ENCODE results near the gene RPL15. TPM values are rescaled to one million over a fixed set of nuclear protein-coding genes. Genes with fewer than 3 reads are reported as not detected.
A peak's percentile ranks its signal among the peaks of the same experiment; 100 is the strongest.

The RPL15 gene
- total and polyA plus RNA-seq, 2 of the 8 experiments (the other 6 are each of a cell fraction or from before 2014, with no cell fraction given) = 2,819 to 6,473 TPM

- H3K27ac ChIP-seq (ENCODE audit: low read depth, low read length) = no peak overlapping the region
- POLR2A ChIA-PET (ENCODE audit: partially characterized antibody) = interaction anchor here (0.8 to 11.5 kb wide), 5 partner anchors 12 to 115 kb away, joined by 3 to 363 read pairs (median 5); partner anchors contain the start of gene NR1D2
- TF ChIP-seq MAX (IDR thresholded peaks at IDR 0.05) = no peak
- TF ChIP-seq RNF2 (IDR thresholded peaks at IDR 0.05; ENCODE audit: borderline replicate concordance, low read depth, low read length, missing control alignments, poor library complexity, severe bottlenecking) = no peak
- TF ChIP-seq ZNF274 (IDR thresholded peaks at IDR 0.05; ENCODE audit: borderline replicate concordance, extremely low read depth, low read length) = no peak
- TF ChIP-seq SAP30 (IDR thresholded peaks at IDR 0.05; ENCODE audit: insufficient read depth, insufficient replicate concordance, low read length) = no peak
- no peak for TF ChIP-seq CHD1 (IDR thresholded peaks at IDR 0.05; ENCODE audit: low read depth, low read length)
- TF ChIP-seq HDAC2 (IDR thresholded peaks at IDR 0.05; ENCODE audit: borderline replicate concordance in 1 of 2, low read depth in 2 of 2, low read length in 2 of 2) = no peak
- no peak for TF ChIP-seq CBX8 (IDR thresholded peaks at IDR 0.05; ENCODE audit: borderline replicate concordance, low read depth, low read length)
- TF ChIP-seq SUZ12 (IDR thresholded peaks at IDR 0.05; ENCODE audit: low read length) = no peak
- TF ChIP-seq SP4 (IDR thresholded peaks at IDR 0.05; ENCODE audit: low read length) = no peak
- no peak for TF ChIP-seq POLR2A (IDR thresholded peaks at IDR 0.05; ENCODE audit: control extremely low read depth in 1 of 2, low read depth in 2 of 2, low read length in 2 of 2)
These were observed 6.9 kb downstream of the RPL15 start for GRCh38 chr3:23923786-23924185.

More at GRCh38 chr3:23923786-23924185, 6.9 kb downstream of the RPL15 start:
- CTCF ChIA-PET (ENCODE audit: partially characterized antibody) = interaction anchor here (0.6 to 4.0 kb wide), 12 partner anchors 20 to 366 kb away, joined by 3 to 24 read pairs (median 3); no protein-coding TSS in a partner anchor
- Histone ChIP-seq H4K8ac (ENCODE audit: extremely low read depth, insufficient read depth, low read length) (no peak overlapping the region), H4K20me1 (replicated peaks in 1 of 2; ENCODE audit: control insufficient read depth in 1 of 2, insufficient read depth in 2 of 2, low read length in 2 of 2) (peaks cover 1 to 6% of the 10 kb centered on the region in 2 experiments), H3K79me2 (ENCODE audit: control insufficient read depth in 1 of 2, insufficient read depth in 2 of 2, low read length in 2 of 2) (peaks cover 0 to 3% of the 10 kb centered on the region in 2 experiments; a peak in 2 of 4 replicates), H3K4me2 (ENCODE audit: insufficient read depth in 1 of 2, low read depth in 2 of 2, low read length in 2 of 2) (no peak overlapping the region), H3K18ac (ENCODE audit: extremely low read depth, low read length) (no peak overlapping the region), H3K23ac (ENCODE audit: insufficient read length) (no peak overlapping the region), H4K91ac (replicated peaks; ENCODE audit: insufficient read length, low read length) (no peak overlapping the region), H3K79me1 (ENCODE audit: low read depth, low read length) (no peaks in the 10 kb centered on the region), H3K27me3 (replicated peaks in 1 of 4; ENCODE audit: control insufficient read depth in 3 of 4, extremely low read depth in 1 of 4, insufficient read depth in 3 of 4, low read length in 3 of 4) (no peaks in the 10 kb centered on the region), H3K9ac (replicated peaks in 1 of 4; ENCODE audit: extremely low read depth in 1 of 4, low read depth in 3 of 4, low read length in 3 of 4) (no peak overlapping the region; a peak in 1 of 7 replicates), H2BK12ac (ENCODE audit: low read depth, low read length) (no peak overlapping the region), H4K5ac (ENCODE audit: insufficient read length, low read depth, low read length) (no peak overlapping the region), H3K9me3 (ENCODE audit: insufficient read depth in 2 of 2, low read depth in 1 of 2, low read length in 1 of 2) (no peaks in the 10 kb centered on the region), H2BK5ac (ENCODE audit: low read depth, low read length) (no peak overlapping the region), H3K4me1 (replicated peaks in 1 of 4; ENCODE audit: control insufficient read depth in 3 of 4, insufficient read depth in 4 of 4, low read length in 3 of 4) (peaks cover 0 to 3% (median 1%) of the 10 kb centered on the region in 4 experiments; a peak in 2 of 7 replicates), H3K4ac (replicated peaks; ENCODE audit: insufficient read length, low read depth, low read length) (no peak overlapping the region), H2BK120ac (replicated peaks; ENCODE audit: low read depth, low read length) (no peak overlapping the region), H2BK15ac (ENCODE audit: low read length) (no peak overlapping the region), H2AFZ (ENCODE audit: low read length) (no peak overlapping the region), H3K56ac (replicated peaks; ENCODE audit: insufficient read length, low read depth, low read length) (no peak overlapping the region), H3K23me2 (ENCODE audit: low read depth, low read length) (no peaks in the 10 kb centered on the region; the same call in 1 of the 2 replicates), H2BK20ac (ENCODE audit: low read length) (no peak overlapping the region), H3K36me3 (ENCODE audit: control insufficient read depth in 2 of 4, insufficient read depth in 4 of 4, low read length in 3 of 4) (peaks cover 6 to 24% (median 12%) of the 10 kb centered on the region in 4 experiments), H2AK5ac (ENCODE audit: low read depth, low read length) (no peak overlapping the region), H3K14ac (ENCODE audit: insufficient read length) (no peak overlapping the region), H3K4me3 (ENCODE audit: extremely low read depth in 1 of 4, insufficient read depth in 2 of 4, low read depth in 3 of 4, low read length in 4 of 4) (no peak overlapping the region; a peak in 1 of 8 replicates)
- DNase-seq (ENCODE audit: low read depth in 1 of 2, low spot score in 2 of 2) (no peak), FAIRE-seq (peak; percentile 24)
- 87% methylated on average over 2 of the region's 2 CpGs; no CpG with 5 or more reads in 1 of the 2 experiments for WGBS, 2 experiments (ENCODE audit: extremely low coverage in 1 of 2, insufficient coverage in 1 of 2, insufficient read length in 1 of 2, insufficient replicate concordance in 2 of 2, low coverage in 1 of 2, low lambda C conversion rate in 2 of 2, missing lambda C conversion rate in 1 of 2)

All from H1 (cell line).